GM18858 (cell line): ENCODE results near the gene CERS6.
"Not testable (repeated sequence)": the region's sequence is repeated elsewhere in the genome, so short reads cannot be mapped to it uniquely, and the experiment has no call there.

ENCODE experiments used
- ATAC-seq: cut with Tn5 transposase; IDR thresholded peaks from one replicate; pipeline ENCODE4 v1.9.1; 2021; ENCODE audit not compliant: unreplicated experiment

CERS6 gene

GRCh38 chr2:168496906-168497305 lies 40.8 kb downstream of the CERS6 start:
- ATAC-seq = no peak

- ATAC-seq = no peak
Measured at GRCh38 chr2:168499500-168499899, 43.4 kb downstream of the CERS6 start.

GRCh38 chr2:168500516-168500915 lies 44.4 kb downstream of the CERS6 start:
- ATAC-seq = no peak

GRCh38 chr2:168501466-168502065 lies 45.5 kb downstream of the CERS6 start:
- ATAC-seq = no peak

- ATAC-seq = not testable (repeated sequence)
Measured at GRCh38 chr2:168502852-168503251, 46.8 kb downstream of the CERS6 start.

- ATAC-seq = no peak
Measured at GRCh38 chr2:168503901-168504300, 47.8 kb downstream of the CERS6 start.

GRCh38 chr2:168504323-168504722 lies 48.3 kb downstream of the CERS6 start:
- no peak for ATAC-seq

- ATAC-seq = no peak
Measured at GRCh38 chr2:168510125-168510756, 54.2 kb downstream of the CERS6 start.

- peak; percentile 31 for ATAC-seq
Measured at GRCh38 chr2:168514692-168515091, 58.6 kb downstream of the CERS6 start.

- ATAC-seq = no peak
Measured at GRCh38 chr2:168515502-168515901, 59.4 kb downstream of the CERS6 start.

GRCh38 chr2:168517816-168518215 lies 61.7 kb downstream of the CERS6 start:
- no peak for ATAC-seq

- peak; percentile 50 for ATAC-seq
Measured at GRCh38 chr2:168518555-168519066, 62.5 kb downstream of the CERS6 start.

- no peak for ATAC-seq
Measured at GRCh38 chr2:168519534-168520308, 63.6 kb downstream of the CERS6 start.

- ATAC-seq = no peak
Measured at GRCh38 chr2:168521053-168521741, 65.1 kb downstream of the CERS6 start.

- no peak for ATAC-seq
Measured at GRCh38 chr2:168522446-168522845, 66.4 kb downstream of the CERS6 start.

- peak; percentile 40 for ATAC-seq
Measured at GRCh38 chr2:168524005-168524404, 67.9 kb downstream of the CERS6 start.

- ATAC-seq = no peak
Measured at GRCh38 chr2:168525020-168525419, 68.9 kb downstream of the CERS6 start.

- ATAC-seq = no peak
Measured at GRCh38 chr2:168525716-168526446, 69.8 kb downstream of the CERS6 start.

- no peak for ATAC-seq
Measured at GRCh38 chr2:168526641-168527040, 70.6 kb downstream of the CERS6 start.

- ATAC-seq = no peak
Measured at GRCh38 chr2:168528016-168528415, 71.9 kb downstream of the CERS6 start.

GRCh38 chr2:168528469-168528868 lies 72.4 kb downstream of the CERS6 start:
- no peak for ATAC-seq
